ENCODE measurements around the gene ATP2C1.
A peak's percentile ranks its signal among the peaks of the same experiment; 100 is the strongest.

ATP2C1 gene

GRCh38 chr3:131036986-131037385, 143.1 kb downstream of the ATP2C1 start:
- no peak for DNase-seq (ENCODE audit: low read depth in 3 of 3, low spot score in 1 of 3)

- DNase-seq (ENCODE audit: low read depth in 3 of 3, low spot score in 1 of 3): no peak
These were observed 144.4 kb downstream of the ATP2C1 start for GRCh38 chr3:131038326-131038725.

- peak in 1 of 3 donors; percentile 3 for DNase-seq (ENCODE audit: low read depth in 3 of 3, low spot score in 1 of 3)
These were observed 148.5 kb downstream of the ATP2C1 start for GRCh38 chr3:131042271-131042985.

GRCh38 chr3:131047582-131047981, 153.7 kb downstream of the ATP2C1 start:
- DNase-seq (ENCODE audit: low read depth in 3 of 3, low spot score in 1 of 3): no peak

- no peak for DNase-seq (ENCODE audit: low read depth in 3 of 3, low spot score in 1 of 3)
These were observed 154.1 kb downstream of the ATP2C1 start for GRCh38 chr3:131048030-131048429.

GRCh38 chr3:131050001-131050400, 156.1 kb downstream of the ATP2C1 start:
- no peak for DNase-seq (ENCODE audit: low read depth in 3 of 3, low spot score in 1 of 3)

GRCh38 chr3:131053043-131053859, 159.4 kb downstream of the ATP2C1 start:
- no peak for DNase-seq (ENCODE audit: low read depth in 3 of 3, low spot score in 1 of 3)
